Natural killer cell treated with Interleukin-12 subunit alpha and Interleukin-12 subunit beta and Interleukin-15 and Interleukin-18, amount 100 ng/mL, for 72 hours (primary cell): ENCODE data around the gene LGR4. TPM values are rescaled to one million over a fixed set of nuclear protein-coding genes. Genes with fewer than 3 reads are reported as not detected.
"Not testable (repeated sequence)": the region's sequence is repeated elsewhere in the genome, so short reads cannot be mapped to it uniquely, and the experiment has no call there.

Experiments
- ATAC-seq, 2 donors: fragments of 150-1000 bp; cut with Tn5 transposase in 1 of 2; sonication (Bioruptor Pico), chemical (Tn5 transposase) in 1 of 2; 2 replicates each; pipeline ENCODE4 v1.10.0; 2021
- DNase-seq: peaks from one replicate; pipeline ENCODE4 v3.0.0; 2022; ENCODE audit warnings: low spot score
- H3K27ac Mint-ChIP-seq, 2 donors: 1 replicate in 1 of 2; 2 replicates in 1 of 2; pipeline ENCODE4 v1.8.0; 2022; ENCODE audit warnings: mixed read lengths in 2 of 2, mild to moderate bottlenecking in 1 of 2, moderate library complexity in 1 of 2
- H3K27me3 Mint-ChIP-seq, 2 donors: 1 replicate in 1 of 2; 2 replicates in 1 of 2; pipeline ENCODE4 v1.8.0; 2022; ENCODE audit warnings: mixed read lengths in 2 of 2
- H3K36me3 Mint-ChIP-seq: one replicate; pipeline ENCODE4 v1.8.0; 2022; ENCODE audit warnings: mixed read lengths
- H3K4me1 Mint-ChIP-seq, 2 donors: 1 replicate in 1 of 2; 2 replicates in 1 of 2; pipeline ENCODE4 v1.8.0; 2022; ENCODE audit warnings: low read depth in 2 of 2, mixed read lengths in 2 of 2, mild to moderate bottlenecking in 1 of 2
- H3K4me3 Mint-ChIP-seq: one replicate; pipeline ENCODE4 v1.8.0; 2022; ENCODE audit warnings: mixed read lengths
- H3K9me3 Mint-ChIP-seq: 2 replicates; pipeline ENCODE4 v1.8.0; 2022; ENCODE audit warnings: mixed read lengths
- total RNA-seq, 2 donors: library from RNA; stranded (reverse); gene quantifications; one replicate each; pipeline ENCODE4 v1.2.3, GENCODE V29; 2022

LGR4 gene
- under 1 TPM in 1 of 2 donors, not detected in 1; 0.05 TPM for total RNA-seq

GRCh38 chr11:27472398-27473016, at the start of gene LGR4:
TSS of gene LGR4 (minus strand) at chr11:27472790. CDS start at chr11:27472302, 488 bp downstream.
- Mint-ChIP-seq H3K4me3 (peak within 1 kb of the TSS; percentile 98), H3K9me3 (no peaks in the 10 kb centered on the region), H3K27me3 (peaks cover 24 to 39% of the 10 kb centered on the region in 2 donors), H3K4me1 (peaks cover 15 to 19% of the 10 kb centered on the region in 2 donors), H3K36me3 (no peaks in the 10 kb centered on the region), H3K27ac (peak within 1 kb of the TSS; percentile 17 to 67)
- DNase-seq (peak; percentile 65), ATAC-seq (peak; percentile 89 to 90)

- H3K36me3 Mint-ChIP-seq: no peaks in the 10 kb centered on the region
- H3K4me3 Mint-ChIP-seq: no peak overlapping the region
- peaks cover 24 to 32% of the 10 kb centered on the region in 2 donors for H3K27me3 Mint-ChIP-seq
- H3K27ac Mint-ChIP-seq: no peak overlapping the region
- H3K9me3 Mint-ChIP-seq: no peaks in the 10 kb centered on the region
- no peak for ATAC-seq
- H3K4me1 Mint-ChIP-seq: no peaks in the 10 kb centered on the region
- no peak for DNase-seq
Observed at GRCh38 chr11:27520226-27520625, 47.6 kb upstream of the LGR4 start.

- H3K27me3 Mint-ChIP-seq: peaks cover 20 to 41% of the 10 kb centered on the region in 2 donors
- H3K4me3 Mint-ChIP-seq: no peak overlapping the region
- ATAC-seq (no peak), DNase-seq (no peak)
- no peak overlapping the region for H3K27ac Mint-ChIP-seq
- H3K36me3 Mint-ChIP-seq: no peaks in the 10 kb centered on the region
- H3K4me1 Mint-ChIP-seq: no peaks in the 10 kb centered on the region
- no peaks in the 10 kb centered on the region for H3K9me3 Mint-ChIP-seq
Observed at GRCh38 chr11:27518518-27518917, 45.9 kb upstream of the LGR4 start.

GRCh38 chr11:27517490-27517889, 44.9 kb upstream of the LGR4 start:
- not testable (repeated sequence) for DNase-seq, H3K27ac Mint-ChIP-seq, H3K4me3 Mint-ChIP-seq, H3K9me3 Mint-ChIP-seq, ATAC-seq, H3K36me3 Mint-ChIP-seq, H3K4me1 Mint-ChIP-seq
- H3K27me3 Mint-ChIP-seq: peaks cover 20 to 41% of the 10 kb centered on the region in 2 donors

GRCh38 chr11:27514558-27514957, 42.0 kb upstream of the LGR4 start:
- H3K27ac Mint-ChIP-seq: no peak overlapping the region
- no peaks in the 10 kb centered on the region for H3K36me3 Mint-ChIP-seq

GRCh38 chr11:27514076-27514475, 41.5 kb upstream of the LGR4 start:
- no peak for ATAC-seq

More at GRCh38 chr11:27514558-27514957, 42.0 kb upstream of the LGR4 start:
- DNase-seq: no peak
- no peak for ATAC-seq
- Mint-ChIP-seq H3K9me3 (no peaks in the 10 kb centered on the region), H3K4me1 (peaks cover 0 to 2% of the 10 kb centered on the region in 2 donors), H3K4me3 (no peak overlapping the region), H3K27me3 (peaks cover 18 to 38% of the 10 kb centered on the region in 2 donors)

GRCh38 chr11:27513389-27513788, 40.8 kb upstream of the LGR4 start:
- peaks cover 10 to 27% of the 10 kb centered on the region in 2 donors for H3K27me3 Mint-ChIP-seq
- H3K36me3 Mint-ChIP-seq: peaks cover 4% of the 10 kb centered on the region
- H3K27ac Mint-ChIP-seq: no peak overlapping the region
- H3K4me1 Mint-ChIP-seq: peaks cover 0 to 5% of the 10 kb centered on the region in 2 donors
- no peak overlapping the region for H3K4me3 Mint-ChIP-seq
- H3K9me3 Mint-ChIP-seq: no peaks in the 10 kb centered on the region
- no peak for ATAC-seq
- no peak for DNase-seq

More at GRCh38 chr11:27514076-27514475, 41.5 kb upstream of the LGR4 start:
- Mint-ChIP-seq H3K27me3 (peaks cover 16 to 34% of the 10 kb centered on the region in 2 donors), H3K4me1 (peaks cover 0 to 2% of the 10 kb centered on the region in 2 donors), H3K4me3 (no peak overlapping the region), H3K27ac (no peak overlapping the region), H3K36me3 (peaks cover 4% of the 10 kb centered on the region), H3K9me3 (no peaks in the 10 kb centered on the region)
- DNase-seq: no peak

- Mint-ChIP-seq H3K9me3 (no peaks in the 10 kb centered on the region), H3K36me3 (peaks cover 4% of the 10 kb centered on the region), H3K27me3 (peaks cover 3 to 15% of the 10 kb centered on the region in 2 donors), H3K4me3 (no peak overlapping the region), H3K27ac (no peak overlapping the region), H3K4me1 (peaks cover 6 to 13% of the 10 kb centered on the region in 2 donors)
- ATAC-seq: peak in 1 of 2 donors; percentile 15
- DNase-seq: no peak
Observed at GRCh38 chr11:27512238-27512637, 39.6 kb upstream of the LGR4 start.

- peaks cover 0 to 6% of the 10 kb centered on the region in 2 donors for H3K27me3 Mint-ChIP-seq
- peaks cover 4% of the 10 kb centered on the region for H3K36me3 Mint-ChIP-seq
- peaks cover 19 to 20% of the 10 kb centered on the region in 2 donors for H3K4me1 Mint-ChIP-seq
- DNase-seq (no peak), ATAC-seq (no peak)
- H3K27ac Mint-ChIP-seq: no peak overlapping the region
- H3K4me3 Mint-ChIP-seq: no peak overlapping the region
- H3K9me3 Mint-ChIP-seq: no peaks in the 10 kb centered on the region
Observed at GRCh38 chr11:27509908-27510307, 37.3 kb upstream of the LGR4 start.

- DNase-seq: no peak
- H3K9me3 Mint-ChIP-seq: no peaks in the 10 kb centered on the region
Observed at GRCh38 chr11:27507557-27508322, 35.1 kb upstream of the LGR4 start.

GRCh38 chr11:27506200-27507182, 33.9 kb upstream of the LGR4 start, which contains the start of gene LIN7C:
TSS of gene LIN7C (minus strand) at chr11:27506769. CDS start at chr11:27506752, 17 bp downstream.
- ATAC-seq: peak; percentile 97 to 99
- DNase-seq: peak; percentile 94
- peaks cover 31 to 33% of the 10 kb centered on the region in 2 donors for H3K4me1 Mint-ChIP-seq
- H3K9me3 Mint-ChIP-seq: no peaks in the 10 kb centered on the region
- H3K27me3 Mint-ChIP-seq: no peaks in the 10 kb centered on the region
- H3K4me3 Mint-ChIP-seq: peak within 1 kb of the TSS; percentile 99
- peaks cover 9% of the 10 kb centered on the region for H3K36me3 Mint-ChIP-seq
- peak within 1 kb of the TSS; percentile 94 to 96 for H3K27ac Mint-ChIP-seq

More at GRCh38 chr11:27507557-27508322, 35.1 kb upstream of the LGR4 start:
- H3K36me3 Mint-ChIP-seq: peaks cover 4% of the 10 kb centered on the region
- ATAC-seq: no peak
- peak overlapping the region; percentile 94 to 96 for H3K27ac Mint-ChIP-seq
- H3K27me3 Mint-ChIP-seq: no peaks in the 10 kb centered on the region
- H3K4me3 Mint-ChIP-seq: peak overlapping the region; percentile 99
- peaks cover 25 to 26% of the 10 kb centered on the region in 2 donors for H3K4me1 Mint-ChIP-seq

- Mint-ChIP-seq H3K4me1 (peaks cover 32 to 33% of the 10 kb centered on the region in 2 donors), H3K36me3 (peaks cover 10% of the 10 kb centered on the region), H3K9me3 (no peaks in the 10 kb centered on the region), H3K4me3 (peak overlapping the region; percentile 99), H3K27me3 (no peaks in the 10 kb centered on the region), H3K27ac (peak overlapping the region; percentile 94 to 96)
- ATAC-seq: no peak
- DNase-seq: no peak
Observed at GRCh38 chr11:27505781-27506180, 33.2 kb upstream of the LGR4 start.

GRCh38 chr11:27504205-27504604, 31.6 kb upstream of the LGR4 start:
- DNase-seq: no peak
- Mint-ChIP-seq H3K4me3 (no peak overlapping the region), H3K27me3 (no peaks in the 10 kb centered on the region), H3K27ac (peak overlapping the region in 1 of 2 donors; percentile 94), H3K9me3 (no peaks in the 10 kb centered on the region), H3K36me3 (peaks cover 8% of the 10 kb centered on the region), H3K4me1 (peaks cover 31 to 32% of the 10 kb centered on the region in 2 donors)
- no peak for ATAC-seq
